Measurements from ENCODE around the gene FGFR1OP2. TPM values are rescaled to one million over a fixed set of nuclear protein-coding genes. Genes with fewer than 3 reads are reported as not detected.

The FGFR1OP2 gene
- total and polyA plus RNA-seq, 2 of the 4 experiments (the other 2 are of a cell fraction) = 26.7 to 31.0 TPM

DNA sequence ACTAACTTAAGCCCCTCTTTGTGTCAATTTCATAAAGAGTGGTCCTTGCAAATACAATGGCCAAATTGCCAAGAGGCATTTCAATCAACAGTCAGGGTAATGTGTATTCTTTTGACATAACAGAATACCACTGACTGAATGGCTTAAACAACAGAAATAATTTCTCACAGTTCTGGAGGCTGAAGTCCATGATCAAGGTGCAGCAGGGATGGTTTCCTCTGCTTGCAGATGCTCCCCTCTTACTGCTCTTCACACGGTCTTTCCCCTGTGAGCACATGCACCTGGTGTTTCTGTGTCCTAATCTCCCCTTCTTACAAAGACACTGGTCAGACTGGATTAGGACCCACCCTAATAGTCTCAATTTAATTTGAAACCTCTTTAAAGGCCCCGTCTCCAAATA is 31.9 kb downstream of the FGFR1OP2 start:
- H4K8ac ChIP-seq (ENCODE audit: low read depth in 2 of 2, low read length in 2 of 2) = no peak overlapping the region
- no peaks in the 10 kb centered on the region for H3K27me3 ChIP-seq (ENCODE audit: control insufficient read depth, insufficient read depth, low read length)
- H3K9ac ChIP-seq (ENCODE audit: low read depth, low read length) = no peak overlapping the region
- H3K4me1 ChIP-seq (ENCODE audit: control insufficient read depth, insufficient read depth, low read length) = no peaks in the 10 kb centered on the region
- H3K9me1 ChIP-seq (ENCODE audit: insufficient read depth, low read length) = peaks cover 4% of the 10 kb centered on the region; the same call in 1 of the 2 replicates
- no peak overlapping the region for H4K91ac ChIP-seq (ENCODE audit: insufficient read depth, low read depth, low read length)
- H3K56ac ChIP-seq (ENCODE audit: extremely low read depth, insufficient read depth, low read length) = no peak overlapping the region
- H2AK5ac ChIP-seq (ENCODE audit: low read depth, low read length) = no peak overlapping the region
- no peak overlapping the region for H3K4me3 ChIP-seq (ENCODE audit: insufficient read depth, low read depth, low read length)
- no peaks in the 10 kb centered on the region; a peak in 1 of 4 replicates for H3K79me1 ChIP-seq (ENCODE audit: low read depth in 1 of 2, low read length in 2 of 2)
- no peak overlapping the region for H2AK9ac ChIP-seq (replicated peaks; ENCODE audit: low read depth, low read length, poor library complexity)
- dilution Hi-C loops (cut with HindIII; ENCODE audit: low sequenced_read_pairs, unreplicated experiment) (no loop called here), intact Hi-C loops (cut with micrococcal nuclease) (no loop called here), in situ Hi-C loops (cut with MboI; ENCODE audit: low sequenced_read_pairs) (no loop called here)
- DNase-seq = no peak
- CTCF ChIA-PET = no interaction called here
- no peak for TF ChIP-seq RAD21 (IDR thresholded peaks at IDR 0.05; ENCODE audit: low read length)
- no peak for TF ChIP-seq CHD1 (IDR thresholded peaks at IDR 0.05; ENCODE audit: low read depth, low read length)
- TF ChIP-seq SMC3 (IDR thresholded peaks at IDR 0.05; ENCODE audit: low read depth, low read length) = no peak
- no peak for TF ChIP-seq USF2 (IDR thresholded peaks at IDR 0.05; ENCODE audit: low read depth, low read length)
- no peak for TF ChIP-seq MXI1 (IDR thresholded peaks at IDR 0.05; ENCODE audit: borderline replicate concordance, low read depth, low read length)
- TF ChIP-seq POLR2A (IDR thresholded peaks at IDR 0.05; ENCODE audit: low read depth, low read length) = no peak
- no peak for TF ChIP-seq CEBPB (IDR thresholded peaks at IDR 0.05; ENCODE audit: low read depth, low read length)
- TF ChIP-seq, protein P1, sequence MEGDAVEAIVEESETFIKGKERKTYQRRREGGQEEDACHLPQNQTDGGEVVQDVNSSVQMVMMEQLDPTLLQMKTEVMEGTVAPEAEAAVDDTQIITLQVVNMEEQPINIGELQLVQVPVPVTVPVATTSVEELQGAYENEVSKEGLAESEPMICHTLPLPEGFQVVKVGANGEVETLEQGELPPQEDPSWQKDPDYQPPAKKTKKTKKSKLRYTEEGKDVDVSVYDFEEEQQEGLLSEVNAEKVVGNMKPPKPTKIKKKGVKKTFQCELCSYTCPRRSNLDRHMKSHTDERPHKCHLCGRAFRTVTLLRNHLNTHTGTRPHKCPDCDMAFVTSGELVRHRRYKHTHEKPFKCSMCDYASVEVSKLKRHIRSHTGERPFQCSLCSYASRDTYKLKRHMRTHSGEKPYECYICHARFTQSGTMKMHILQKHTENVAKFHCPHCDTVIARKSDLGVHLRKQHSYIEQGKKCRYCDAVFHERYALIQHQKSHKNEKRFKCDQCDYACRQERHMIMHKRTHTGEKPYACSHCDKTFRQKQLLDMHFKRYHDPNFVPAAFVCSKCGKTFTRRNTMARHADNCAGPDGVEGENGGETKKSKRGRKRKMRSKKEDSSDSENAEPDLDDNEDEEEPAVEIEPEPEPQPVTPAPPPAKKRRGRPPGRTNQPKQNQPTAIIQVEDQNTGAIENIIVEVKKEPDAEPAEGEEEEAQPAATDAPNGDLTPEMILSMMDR (conservative IDR thresholded peaks at IDR 0.05; ENCODE audit: low read depth, low read length) = no peak
- TF ChIP-seq RFX5 (IDR thresholded peaks at IDR 0.05; ENCODE audit: low read depth, low read length) = no peak
- no peak for TF ChIP-seq MAZ (IDR thresholded peaks at IDR 0.05; ENCODE audit: borderline replicate concordance, low read depth, low read length)
- TF ChIP-seq BHLHE40 (IDR thresholded peaks at IDR 0.05; ENCODE audit: low read depth, low read length) = no peak
- no peak for TF ChIP-seq NFE2L2 (IDR thresholded peaks at IDR 0.05; ENCODE audit: low read depth, low read length)
- TF ChIP-seq ELK1 (IDR thresholded peaks at IDR 0.05; ENCODE audit: borderline replicate concordance, low read depth, low read length) = no peak
- no peak for TF ChIP-seq FOS (IDR thresholded peaks at IDR 0.05; ENCODE audit: low read depth, low read length)
- TF ChIP-seq MAFK (IDR thresholded peaks at IDR 0.05; ENCODE audit: low read depth, low read length) = no peak
- TF ChIP-seq RCOR1 (IDR thresholded peaks at IDR 0.05; ENCODE audit: insufficient replicate concordance, low read length) = no peak
- H2BK15ac ChIP-seq (ENCODE audit: low read depth, low read length) = no peak overlapping the region
- no peak overlapping the region for H3K4me2 ChIP-seq (ENCODE audit: low read depth, low read length)
- H3K36me3 ChIP-seq (ENCODE audit: control insufficient read depth, insufficient read depth, low read length) = peaks cover 8% of the 10 kb centered on the region
- POLR2A ChIA-PET (ENCODE audit: unreplicated experiment) = no interaction called here
- no peak overlapping the region for H2AFZ ChIP-seq (replicated peaks; ENCODE audit: low read length, poor library complexity)
- no peak overlapping the region for H3K27ac ChIP-seq (ENCODE audit: insufficient read depth, low read length)
- no peak overlapping the region for H3K14ac ChIP-seq (replicated peaks; ENCODE audit: low read depth, low read length)
- no peak overlapping the region for H4K5ac ChIP-seq (ENCODE audit: low read depth, low read length)
- no peak for ATAC-seq (ENCODE audit: low read depth)
- H3K23ac ChIP-seq (ENCODE audit: low read depth, low read length) = no peak overlapping the region
- H3K4ac ChIP-seq (ENCODE audit: low read depth, low read length) = no peak overlapping the region
- H2BK5ac ChIP-seq (ENCODE audit: low read depth, low read length, poor library complexity, severe bottlenecking) = no peak overlapping the region
- WGBS, 2 experiments (ENCODE audit: extremely low coverage in 2 of 2, insufficient read length in 1 of 2) = no CpG with 5 or more reads among the region's 2 CpGs
- H2BK20ac ChIP-seq (ENCODE audit: low read depth, low read length) = no peak overlapping the region
- no peaks in the 10 kb centered on the region for H3K9me3 ChIP-seq (ENCODE audit: control insufficient read depth, insufficient read depth, low read length)
- BruUV-seq (replicated peaks) = no TSS peak
- H4K20me1 ChIP-seq (ENCODE audit: insufficient read depth, low read length) = no peaks in the 10 kb centered on the region
- H2BK120ac ChIP-seq (ENCODE audit: low read depth, low read length) = no peak overlapping the region
- H3K18ac ChIP-seq (ENCODE audit: low read depth, low read length) = no peak overlapping the region

Data from IMR-90 (cell line).